ES-I3 (cell line): ENCODE data around the gene ZDHHC8.

Experiments
- H3K36me3 ChIP-seq: 2 replicates; pipeline ENCODE4 v1.6.1; 2013; ENCODE audit warnings: mild to moderate bottlenecking, low read length, control low read depth, moderate library complexity; ENCODE audit not compliant: insufficient read depth
- H3K4me1 ChIP-seq: 2 replicates; pipeline ENCODE4 v1.6.1; 2013; ENCODE audit warnings: mild to moderate bottlenecking, control low read depth, low read length; ENCODE audit not compliant: insufficient read depth
- H3K9ac ChIP-seq: 2 replicates; pipeline ENCODE4 v1.6.1; 2013; ENCODE audit warnings: low read depth, mild to moderate bottlenecking, low read length, moderate library complexity
- H3K9me3 ChIP-seq: 2 replicates; pipeline ENCODE4 v1.6.1; 2013; ENCODE audit warnings: mild to moderate bottlenecking, low read length, moderate library complexity; ENCODE audit not compliant: control insufficient read depth, insufficient read depth

The ZDHHC8 gene

GRCh38 chr22:20185750-20186149 lies 54.1 kb downstream of the ZDHHC8 start:
- no peaks in the 10 kb centered on the region for H3K4me1 ChIP-seq
- H3K9me3 ChIP-seq: no peaks in the 10 kb centered on the region
- no peaks in the 10 kb centered on the region for H3K36me3 ChIP-seq
- H3K9ac ChIP-seq: no peak overlapping the region

- no peaks in the 10 kb centered on the region for H3K36me3 ChIP-seq
- H3K9ac ChIP-seq: no peak overlapping the region
- no peaks in the 10 kb centered on the region for H3K4me1 ChIP-seq
- no peaks in the 10 kb centered on the region for H3K9me3 ChIP-seq
Measured at GRCh38 chr22:20186183-20186870, 54.7 kb downstream of the ZDHHC8 start.

- Histone ChIP-seq H3K9ac (no peak overlapping the region), H3K4me1 (no peaks in the 10 kb centered on the region), H3K36me3 (no peaks in the 10 kb centered on the region), H3K9me3 (no peaks in the 10 kb centered on the region)
Measured at GRCh38 chr22:20186871-20187546, 55.4 kb downstream of the ZDHHC8 start.

- H3K9me3 ChIP-seq: no peaks in the 10 kb centered on the region
Measured at GRCh38 chr22:20187777-20188566, 56.4 kb downstream of the ZDHHC8 start.

GRCh38 chr22:20188567-20188877 lies 56.9 kb downstream of the ZDHHC8 start:
- H3K36me3 ChIP-seq: no peaks in the 10 kb centered on the region
- no peaks in the 10 kb centered on the region for H3K9me3 ChIP-seq
- H3K9ac ChIP-seq: no peak overlapping the region
- H3K4me1 ChIP-seq: no peaks in the 10 kb centered on the region

More at GRCh38 chr22:20187777-20188566, 56.4 kb downstream of the ZDHHC8 start:
- no peaks in the 10 kb centered on the region for H3K36me3 ChIP-seq
- H3K9ac ChIP-seq: no peak overlapping the region
- no peaks in the 10 kb centered on the region for H3K4me1 ChIP-seq

GRCh38 chr22:20191000-20191515 lies 59.5 kb downstream of the ZDHHC8 start:
- Histone ChIP-seq H3K4me1 (no peaks in the 10 kb centered on the region), H3K36me3 (no peaks in the 10 kb centered on the region), H3K9me3 (no peaks in the 10 kb centered on the region), H3K9ac (no peak overlapping the region)

GRCh38 chr22:20191803-20192202 lies 60.2 kb downstream of the ZDHHC8 start:
- no peaks in the 10 kb centered on the region for H3K4me1 ChIP-seq
- no peaks in the 10 kb centered on the region for H3K9me3 ChIP-seq
- no peaks in the 10 kb centered on the region for H3K36me3 ChIP-seq
- no peak overlapping the region for H3K9ac ChIP-seq

GRCh38 chr22:20192293-20192971 lies 60.8 kb downstream of the ZDHHC8 start:
- no peak overlapping the region for H3K9ac ChIP-seq
- H3K36me3 ChIP-seq: no peaks in the 10 kb centered on the region
- H3K4me1 ChIP-seq: no peaks in the 10 kb centered on the region
- no peaks in the 10 kb centered on the region for H3K9me3 ChIP-seq

GRCh38 chr22:20192972-20193760 lies 61.6 kb downstream of the ZDHHC8 start:
- Histone ChIP-seq H3K36me3 (no peaks in the 10 kb centered on the region), H3K9ac (no peak overlapping the region), H3K4me1 (no peaks in the 10 kb centered on the region), H3K9me3 (no peaks in the 10 kb centered on the region)

GRCh38 chr22:20193761-20194494 lies 62.3 kb downstream of the ZDHHC8 start:
- Histone ChIP-seq H3K9ac (no peak overlapping the region), H3K4me1 (no peaks in the 10 kb centered on the region), H3K36me3 (no peaks in the 10 kb centered on the region), H3K9me3 (no peaks in the 10 kb centered on the region)

GRCh38 chr22:20194681-20195593 lies 63.3 kb downstream of the ZDHHC8 start:
- no peaks in the 10 kb centered on the region for H3K4me1 ChIP-seq
- H3K9me3 ChIP-seq: no peaks in the 10 kb centered on the region
- H3K9ac ChIP-seq: no peak overlapping the region
- no peaks in the 10 kb centered on the region for H3K36me3 ChIP-seq

GRCh38 chr22:20196094-20196842 lies 64.7 kb downstream of the ZDHHC8 start:
- Histone ChIP-seq H3K36me3 (no peaks in the 10 kb centered on the region), H3K9ac (no peak overlapping the region), H3K9me3 (no peaks in the 10 kb centered on the region), H3K4me1 (peaks cover 4% of the 10 kb centered on the region; the same call in 1 of the 2 replicates)
